MM.1S (cell line): ENCODE results near the gene SYNDIG1.

Experiments used
- DNase-seq: peaks from one replicate; pipeline ENCODE4 v3.0.0-alpha.2; 2015
- H2AFZ ChIP-seq: fragments of 300-600 bp; sonication (generic); 2 replicates; pipeline ENCODE4 v1.6.0; 2016; ENCODE audit warnings: antibody characterized with exemption, low read length
- H3F3A ChIP-seq: fragments of 300-600 bp; sonication (generic); 2 replicates; pipeline ENCODE4 v1.6.1; 2016; ENCODE audit warnings: mild to moderate bottlenecking, antibody characterized with exemption, low read length, moderate library complexity, mixed read lengths; ENCODE audit not compliant: insufficient read depth
- H3K27ac ChIP-seq: fragments of 300-600 bp; sonication (generic); 2 replicates; pipeline ENCODE4 v1.5.1; 2016; ENCODE audit warnings: mild to moderate bottlenecking, low read length
- H3K27me3 ChIP-seq: fragments of 300-600 bp; sonication (generic); replicated peaks from 2 replicates; pipeline ENCODE4 v1.6.0; 2016; ENCODE audit warnings: low read length; ENCODE audit not compliant: insufficient read depth
- H3K36me3 ChIP-seq: fragments of 300-600 bp; sonication (generic); replicated peaks from 2 replicates; pipeline ENCODE4 v1.6.1; 2016; ENCODE audit warnings: mild to moderate bottlenecking, low read length, mixed read lengths; ENCODE audit not compliant: insufficient read depth
- H3K4me1 ChIP-seq: fragments of 300-600 bp; sonication (generic); 2 replicates; pipeline ENCODE4 v1.6.1; 2016; ENCODE audit warnings: low read length, mixed read lengths
- H3K4me2 ChIP-seq: fragments of 300-600 bp; sonication (generic); 2 replicates; pipeline ENCODE4 v1.6.0; 2016; ENCODE audit warnings: low read depth, low read length
- H3K4me3 ChIP-seq: fragments of 300-600 bp; sonication (generic); 2 replicates; pipeline ENCODE4 v1.5.1; 2016; ENCODE audit warnings: low read length, mixed read lengths
- H3K79me2 ChIP-seq: fragments of 300-600 bp; sonication (generic); 2 replicates; pipeline ENCODE4 v1.6.1; 2016; ENCODE audit warnings: mixed run types, low read length, mixed read lengths
- H3K9ac ChIP-seq: fragments of 300-600 bp; sonication (generic); 2 replicates; pipeline ENCODE4 v1.6.1; 2016; ENCODE audit warnings: low read length, mixed read lengths
- H3K9me2 ChIP-seq: fragments of 300-600 bp; sonication (generic); replicated peaks from 2 replicates; pipeline ENCODE4 v1.6.1; 2016; ENCODE audit warnings: mild to moderate bottlenecking, low read length, mixed read lengths; ENCODE audit not compliant: insufficient read depth
- H3K9me3 ChIP-seq: fragments of 300-600 bp; sonication (generic); replicated peaks from 2 replicates; pipeline ENCODE4 v1.6.1; 2016; ENCODE audit warnings: mild to moderate bottlenecking, low read length, mixed read lengths; ENCODE audit not compliant: insufficient read depth
- H4K20me1 ChIP-seq: fragments of 300-600 bp; sonication (generic); 2 replicates; pipeline ENCODE4 v1.6.1; 2016; ENCODE audit warnings: mild to moderate bottlenecking, low read length, moderate library complexity, mixed read lengths; ENCODE audit not compliant: insufficient read depth
- EZH2 ChIP-seq: fragments of 300-600 bp; sonication (generic); optimal IDR thresholded peaks from 2 replicates; pipeline ENCODE3; 2017; ENCODE audit warnings: low read depth, mild to moderate bottlenecking, antibody characterized with exemption, low read length, mixed read lengths
- EZH2phosphoT487 ChIP-seq: fragments of 300-600 bp; sonication (generic); IDR thresholded peaks from 2 replicates; pipeline ENCODE4 v1.6.1; 2018; ENCODE audit warnings: antibody characterized with exemption, low read length
- TF ChIP-seq, protein P1 (sequence below): fragments of 300-600 bp; sonication (generic); IDR thresholded peaks from 2 replicates; pipeline ENCODE4 v1.5.1; 2016; ENCODE audit warnings: antibody characterized with exemption, low read length, mixed read lengths

SYNDIG1 gene

DNA sequence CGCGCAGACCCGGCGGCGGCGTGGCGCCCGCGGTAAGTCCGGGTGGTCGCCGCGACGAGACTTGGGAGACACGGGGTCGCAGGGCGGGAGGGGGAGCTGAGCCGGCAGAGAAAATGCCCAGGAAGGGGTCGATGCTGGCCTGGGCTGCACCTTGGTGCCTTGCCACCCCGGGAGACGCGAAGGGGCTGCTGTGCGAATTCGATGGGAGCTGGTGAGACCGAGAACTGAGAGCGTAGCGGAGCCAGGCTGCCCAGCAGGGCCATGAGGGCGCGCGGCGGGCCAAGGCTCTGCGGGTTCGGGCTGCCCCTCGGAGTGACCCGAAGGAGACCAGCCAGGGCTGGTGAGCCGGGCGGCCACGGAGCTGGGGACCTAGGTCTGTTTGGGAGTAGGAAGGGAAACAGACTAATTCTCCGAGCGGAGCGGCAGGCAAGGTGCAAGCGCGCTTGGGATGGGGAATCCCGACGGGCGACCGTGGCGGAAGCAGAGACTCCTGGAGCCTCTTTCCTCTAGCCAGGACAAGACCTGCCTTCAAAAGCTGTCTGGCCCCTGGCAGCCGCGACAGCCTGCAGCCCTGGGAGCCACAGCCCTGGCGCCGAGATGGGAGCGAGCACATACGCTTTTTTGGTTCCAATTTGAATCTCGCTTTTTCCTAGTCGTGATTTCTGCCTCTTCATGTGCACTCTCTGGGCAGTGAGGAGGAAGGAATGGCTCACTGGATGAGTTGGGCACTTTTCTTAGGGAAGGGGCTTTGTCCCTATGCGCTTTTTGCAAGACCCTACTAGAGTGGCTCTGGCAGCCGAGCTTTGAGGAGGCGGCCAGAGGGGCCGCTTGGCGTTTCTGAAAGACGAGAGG lies 691 bp downstream of the SYNDIG1 start:
- H3K4me1 ChIP-seq = peaks cover 32% of the 10 kb centered on the region
- no peaks in the 10 kb centered on the region for H3K36me3 ChIP-seq
- H3K9ac ChIP-seq = peak overlapping the region; percentile 87
- H3K27ac ChIP-seq = peak overlapping the region; percentile 38; the same call in 1 of the 2 replicates
- H3K27me3 ChIP-seq = no peaks in the 10 kb centered on the region
- H2AFZ ChIP-seq = peak overlapping the region; percentile 68
- TF ChIP-seq EZH2 = no peak
- TF ChIP-seq, protein P1, sequence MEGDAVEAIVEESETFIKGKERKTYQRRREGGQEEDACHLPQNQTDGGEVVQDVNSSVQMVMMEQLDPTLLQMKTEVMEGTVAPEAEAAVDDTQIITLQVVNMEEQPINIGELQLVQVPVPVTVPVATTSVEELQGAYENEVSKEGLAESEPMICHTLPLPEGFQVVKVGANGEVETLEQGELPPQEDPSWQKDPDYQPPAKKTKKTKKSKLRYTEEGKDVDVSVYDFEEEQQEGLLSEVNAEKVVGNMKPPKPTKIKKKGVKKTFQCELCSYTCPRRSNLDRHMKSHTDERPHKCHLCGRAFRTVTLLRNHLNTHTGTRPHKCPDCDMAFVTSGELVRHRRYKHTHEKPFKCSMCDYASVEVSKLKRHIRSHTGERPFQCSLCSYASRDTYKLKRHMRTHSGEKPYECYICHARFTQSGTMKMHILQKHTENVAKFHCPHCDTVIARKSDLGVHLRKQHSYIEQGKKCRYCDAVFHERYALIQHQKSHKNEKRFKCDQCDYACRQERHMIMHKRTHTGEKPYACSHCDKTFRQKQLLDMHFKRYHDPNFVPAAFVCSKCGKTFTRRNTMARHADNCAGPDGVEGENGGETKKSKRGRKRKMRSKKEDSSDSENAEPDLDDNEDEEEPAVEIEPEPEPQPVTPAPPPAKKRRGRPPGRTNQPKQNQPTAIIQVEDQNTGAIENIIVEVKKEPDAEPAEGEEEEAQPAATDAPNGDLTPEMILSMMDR = no peak
- TF ChIP-seq EZH2phosphoT487 = no peak
- no peaks in the 10 kb centered on the region for H3K9me2 ChIP-seq
- H4K20me1 ChIP-seq = no peaks in the 10 kb centered on the region
- peaks cover 53% of the 10 kb centered on the region for H3K79me2 ChIP-seq
- H3K9me3 ChIP-seq = no peaks in the 10 kb centered on the region
- H3F3A ChIP-seq = peaks cover 11% of the 10 kb centered on the region; the same call in 1 of the 2 replicates
- peak; percentile 49 for DNase-seq
- H3K4me2 ChIP-seq = peak overlapping the region; percentile 97
- peak overlapping the region; percentile 98 for H3K4me3 ChIP-seq

- peak overlapping the region; percentile 97 for H3K4me2 ChIP-seq
- no peaks in the 10 kb centered on the region for H3K27me3 ChIP-seq
- peak; percentile 42 for DNase-seq
- peak overlapping the region; percentile 98 for H3K4me3 ChIP-seq
- H3K9ac ChIP-seq = peak overlapping the region; percentile 87
- no peaks in the 10 kb centered on the region for H3K9me2 ChIP-seq
- H2AFZ ChIP-seq = peak overlapping the region; percentile 68
- no peak for TF ChIP-seq EZH2
- TF ChIP-seq, protein P1 = no peak
- TF ChIP-seq EZH2phosphoT487 = no peak
- H3K36me3 ChIP-seq = no peaks in the 10 kb centered on the region
- peaks cover 61% of the 10 kb centered on the region for H3K79me2 ChIP-seq
- peaks cover 11% of the 10 kb centered on the region; the same call in 1 of the 2 replicates for H3F3A ChIP-seq
- no peaks in the 10 kb centered on the region for H4K20me1 ChIP-seq
- no peaks in the 10 kb centered on the region for H3K9me3 ChIP-seq
- H3K27ac ChIP-seq = peak overlapping the region; percentile 38; the same call in 1 of the 2 replicates
- H3K4me1 ChIP-seq = peaks cover 32% of the 10 kb centered on the region
Measured at GRCh38 chr20:24470746-24471582, 1.5 kb downstream of the SYNDIG1 start.

DNA sequence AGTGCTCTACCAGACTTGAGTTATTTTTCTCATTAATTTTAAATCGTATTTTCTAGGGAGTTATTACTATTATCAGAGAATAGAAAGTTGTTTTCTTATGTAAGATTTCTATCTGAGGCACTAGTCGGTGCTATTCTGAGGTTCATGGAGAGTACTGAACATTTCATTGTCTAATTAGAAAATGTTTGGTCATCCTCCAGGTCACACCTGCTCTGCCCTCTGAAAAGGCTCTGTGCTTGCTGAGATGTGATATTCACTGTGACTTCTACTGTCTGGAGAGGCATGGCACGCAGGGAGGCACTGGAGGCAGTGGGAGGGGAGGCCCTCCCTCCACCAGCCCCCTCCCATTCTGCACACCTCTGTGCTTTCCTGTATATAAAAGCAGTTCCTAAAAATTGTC lies 3.0 kb downstream of the SYNDIG1 start:
- Histone ChIP-seq H3K9ac (no peak overlapping the region), H3K79me2 (peaks cover 76% of the 10 kb centered on the region), H3K27me3 (no peaks in the 10 kb centered on the region), H3K4me2 (peak overlapping the region; percentile 97; the same call in 1 of the 2 replicates), H3K36me3 (no peaks in the 10 kb centered on the region), H4K20me1 (no peaks in the 10 kb centered on the region), H3K27ac (no peak overlapping the region), H3K4me1 (peaks cover 32% of the 10 kb centered on the region), H3K9me2 (no peaks in the 10 kb centered on the region), H3K9me3 (no peaks in the 10 kb centered on the region), H3K4me3 (no peak overlapping the region), H2AFZ (no peak overlapping the region), H3F3A (peaks cover 9% of the 10 kb centered on the region; the same call in 1 of the 2 replicates)
- peak; percentile 42 for DNase-seq
- no peak for TF ChIP-seq EZH2phosphoT487
- TF ChIP-seq, protein P1 = peak; percentile 6; the same call in 1 of the 2 replicates
